T-helper 2 cell treated with Interferon-gamma antibody and Interleukin-4, amounts not matched to agents 5 μg/mL and 100 μg/mL, for 36 hours (primary cell): ENCODE data around the gene CACNA1C.

Experiments used
- DNase-seq: peaks from one replicate; pipeline ENCODE4 v3.0.0; 2021; ENCODE audit warnings: low spot score
- H3K27ac Mint-ChIP-seq: one replicate; pipeline ENCODE4 v1.8.0; 2021; ENCODE audit warnings: mild to moderate bottlenecking, mixed read lengths
- H3K27me3 Mint-ChIP-seq: one replicate; pipeline ENCODE4 v1.8.0; 2021; ENCODE audit warnings: low read depth, mixed read lengths
- H3K36me3 Mint-ChIP-seq: one replicate; pipeline ENCODE4 v1.8.0; 2021; ENCODE audit warnings: low read depth, mixed read lengths
- H3K4me1 Mint-ChIP-seq: one replicate; pipeline ENCODE4 v1.8.0; 2021; ENCODE audit warnings: low read depth, mixed read lengths
- H3K4me3 Mint-ChIP-seq: one replicate; pipeline ENCODE4 v1.8.0; 2022; ENCODE audit warnings: mild to moderate bottlenecking, moderate library complexity, mixed read lengths
- H3K9me3 Mint-ChIP-seq: one replicate; pipeline ENCODE4 v1.8.0; 2021; ENCODE audit warnings: mixed read lengths

CACNA1C gene

DNA sequence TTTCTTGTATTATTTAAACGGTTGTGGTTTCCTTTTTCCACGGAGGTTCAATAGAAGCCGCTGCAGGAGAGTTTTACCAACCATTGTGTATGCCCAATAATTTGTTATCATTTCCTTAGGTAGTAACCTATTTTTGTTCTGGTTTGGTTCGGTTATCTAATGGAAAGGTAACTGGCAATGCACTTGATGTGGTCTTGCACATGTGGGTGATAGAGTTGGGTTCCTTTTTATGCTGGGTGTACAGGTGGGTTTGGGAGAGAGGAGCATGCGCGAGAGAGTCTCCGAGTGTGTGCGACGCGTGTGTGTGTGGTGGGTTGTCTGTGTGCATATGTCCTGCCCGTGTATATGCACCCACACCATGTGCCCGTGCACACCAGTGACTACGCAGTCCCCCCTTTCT is 639.3 kb downstream of the CACNA1C start:
- Mint-ChIP-seq H3K27ac (peak overlapping the region; percentile 93), H3K4me1 (peaks cover 34% of the 10 kb centered on the region), H3K27me3 (peaks cover 7% of the 10 kb centered on the region), H3K4me3 (peak overlapping the region; percentile 86), H3K9me3 (no peaks in the 10 kb centered on the region), H3K36me3 (peaks cover 2% of the 10 kb centered on the region)
- DNase-seq, result no peak

DNA sequence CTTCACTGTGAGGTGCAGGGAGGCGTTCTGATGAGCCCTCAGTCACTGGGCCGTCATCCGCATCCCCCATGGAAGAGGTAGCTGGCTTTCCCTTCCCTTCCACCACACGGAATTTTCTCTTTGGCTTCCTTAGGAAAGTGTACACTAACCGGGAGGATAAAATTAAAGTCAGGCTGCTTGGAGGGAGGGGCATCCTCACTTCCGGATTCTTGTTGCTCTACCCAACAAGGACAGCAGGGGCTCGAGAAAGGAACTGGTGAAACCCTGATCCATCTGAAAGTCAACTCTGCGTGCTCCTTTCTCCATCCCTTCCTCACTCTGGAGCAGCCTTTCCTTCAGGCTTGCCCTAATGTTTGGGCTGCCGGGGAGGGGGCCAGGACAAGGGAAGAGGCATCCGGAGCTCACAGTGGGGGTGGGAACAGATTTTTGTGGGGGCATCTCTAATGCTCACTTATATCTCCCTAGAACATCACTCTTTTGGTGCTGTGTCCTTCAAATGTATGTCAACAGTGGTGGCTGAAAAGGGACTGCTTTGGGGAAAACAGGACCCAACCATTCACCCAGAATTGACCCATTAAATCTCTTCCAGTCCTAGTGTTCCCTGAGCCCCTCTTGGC is 640.6 kb downstream of the CACNA1C start:
- peaks cover 18% of the 10 kb centered on the region for H3K27me3 Mint-ChIP-seq

DNA sequence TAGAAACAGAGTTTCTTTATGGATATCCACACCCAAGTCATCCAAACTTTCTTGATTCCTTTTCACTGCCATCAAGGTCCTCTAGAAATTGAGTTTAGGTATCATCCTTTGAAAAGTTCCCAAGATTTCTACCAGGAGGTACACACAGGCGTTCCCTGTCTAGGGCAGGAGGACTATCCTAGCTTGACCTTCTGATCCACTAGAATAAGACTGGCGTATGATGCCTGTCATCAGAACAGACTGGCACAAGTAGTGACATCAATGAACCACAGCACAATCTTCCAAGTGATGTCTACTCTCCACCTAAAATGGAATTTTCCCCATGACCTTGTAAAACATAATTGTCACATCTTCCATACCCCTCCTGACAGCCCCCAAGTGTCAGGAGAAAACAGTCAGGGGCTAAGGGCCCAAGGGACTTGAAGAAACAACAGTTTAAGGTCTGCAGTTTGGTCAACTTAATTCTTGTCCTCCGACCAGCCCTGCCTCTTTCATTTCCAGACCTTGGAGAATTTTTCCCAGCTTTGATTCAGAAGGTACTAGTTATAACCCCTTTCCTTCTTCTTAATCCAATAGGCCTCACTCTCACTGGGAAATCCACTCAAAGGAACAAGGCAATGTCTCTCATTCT is 641.3 kb downstream of the CACNA1C start:
- no peak for DNase-seq
- no peaks in the 10 kb centered on the region for H3K9me3 Mint-ChIP-seq
- H3K27me3 Mint-ChIP-seq, result peaks cover 22% of the 10 kb centered on the region
- H3K4me1 Mint-ChIP-seq, result peaks cover 31% of the 10 kb centered on the region
- H3K4me3 Mint-ChIP-seq, result no peak overlapping the region
- peaks cover 2% of the 10 kb centered on the region for H3K36me3 Mint-ChIP-seq
- no peak overlapping the region for H3K27ac Mint-ChIP-seq

More for the DNA sequence above, 640.6 kb downstream of the CACNA1C start:
- Mint-ChIP-seq H3K4me3 (peak overlapping the region; percentile 72), H3K36me3 (peaks cover 2% of the 10 kb centered on the region), H3K27ac (peak overlapping the region; percentile 63), H3K4me1 (peaks cover 34% of the 10 kb centered on the region), H3K9me3 (no peaks in the 10 kb centered on the region)
- DNase-seq, result no peak

DNA sequence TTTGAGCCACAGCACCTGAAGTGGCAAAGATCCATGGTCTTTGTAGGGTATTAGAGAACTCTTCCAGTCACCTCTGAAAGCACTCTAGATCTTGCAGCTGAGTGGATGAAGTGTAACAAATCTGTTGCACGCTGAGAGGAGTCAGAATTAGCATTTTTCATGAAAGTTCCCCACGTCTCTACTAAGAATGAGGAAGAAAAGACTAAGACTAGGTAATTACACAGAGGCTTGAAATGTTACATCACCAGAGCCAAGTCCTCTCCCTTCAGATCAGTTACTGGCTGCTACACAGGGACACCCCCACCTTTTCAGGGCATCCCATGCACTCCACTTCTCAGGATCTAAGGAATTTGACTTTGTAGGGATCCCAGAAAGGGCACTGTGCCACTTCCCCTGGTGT is 643.3 kb downstream of the CACNA1C start:
- peaks cover 17% of the 10 kb centered on the region for H3K4me1 Mint-ChIP-seq
- H3K4me3 Mint-ChIP-seq, result no peak overlapping the region
- H3K9me3 Mint-ChIP-seq, result no peaks in the 10 kb centered on the region
- no peak for DNase-seq
- H3K36me3 Mint-ChIP-seq, result peaks cover 2% of the 10 kb centered on the region
- H3K27me3 Mint-ChIP-seq, result peaks cover 28% of the 10 kb centered on the region
- H3K27ac Mint-ChIP-seq, result no peak overlapping the region

DNA sequence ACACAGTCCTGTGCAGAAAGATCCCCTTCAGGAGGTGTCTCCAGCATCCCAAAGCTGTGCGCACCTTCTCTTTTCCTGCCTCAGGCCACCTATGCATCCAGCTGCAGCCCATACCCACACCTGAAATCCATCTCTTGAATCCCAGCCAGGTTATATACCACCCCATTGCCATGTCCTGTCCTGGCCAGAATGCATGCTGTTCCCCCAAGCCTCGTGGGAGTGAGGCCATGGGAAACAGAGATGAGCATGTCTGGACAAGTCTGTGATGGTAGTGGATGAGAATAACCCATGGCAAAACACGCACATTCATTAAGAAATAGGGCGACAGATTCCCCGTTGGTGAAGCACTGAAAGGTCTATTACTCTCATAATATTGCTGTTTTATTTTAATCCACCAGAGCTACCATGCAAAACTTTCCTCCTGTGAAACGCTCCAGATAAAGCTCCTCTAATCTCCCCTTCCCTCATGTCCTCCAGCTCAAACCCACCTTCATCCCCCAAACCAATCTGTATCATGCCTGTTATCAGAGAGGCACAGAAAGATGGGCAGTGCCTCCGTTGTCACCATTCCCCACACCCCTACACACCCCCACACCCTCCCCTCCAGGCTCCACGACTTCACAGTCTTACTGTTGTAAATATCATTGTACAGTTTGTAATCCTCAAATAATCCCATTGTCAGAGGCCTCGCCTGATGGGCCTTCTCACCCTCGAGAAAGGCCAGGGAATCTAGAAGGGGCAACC is 644.4 kb downstream of the CACNA1C start:
- H3K9me3 Mint-ChIP-seq, result no peaks in the 10 kb centered on the region
- peaks cover 33% of the 10 kb centered on the region for H3K27me3 Mint-ChIP-seq
- no peak for DNase-seq
- H3K4me3 Mint-ChIP-seq, result no peak overlapping the region
- H3K36me3 Mint-ChIP-seq, result peaks cover 2% of the 10 kb centered on the region
- H3K4me1 Mint-ChIP-seq, result peaks cover 12% of the 10 kb centered on the region
- no peak overlapping the region for H3K27ac Mint-ChIP-seq

DNA sequence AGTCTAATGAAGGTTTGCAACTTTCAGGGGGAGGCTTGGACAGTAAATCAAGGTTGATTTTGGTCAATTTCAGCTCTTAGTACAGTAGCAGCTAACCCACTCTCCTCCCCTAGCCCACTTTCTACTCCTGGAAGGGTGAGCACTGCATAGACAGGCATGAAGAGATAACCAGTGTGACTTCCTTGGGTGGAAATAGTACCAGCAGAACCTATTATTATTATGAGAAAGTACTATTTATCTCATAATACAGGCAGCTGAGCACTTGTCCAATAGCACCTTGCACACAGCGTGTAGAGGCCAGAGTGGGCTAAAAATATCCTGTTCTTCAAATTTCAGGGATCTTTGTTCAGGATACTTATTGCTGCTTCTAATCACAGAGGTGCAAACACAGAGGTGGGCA is 645.8 kb downstream of the CACNA1C start:
- no peak for DNase-seq
- no peak overlapping the region for H3K27ac Mint-ChIP-seq

DNA sequence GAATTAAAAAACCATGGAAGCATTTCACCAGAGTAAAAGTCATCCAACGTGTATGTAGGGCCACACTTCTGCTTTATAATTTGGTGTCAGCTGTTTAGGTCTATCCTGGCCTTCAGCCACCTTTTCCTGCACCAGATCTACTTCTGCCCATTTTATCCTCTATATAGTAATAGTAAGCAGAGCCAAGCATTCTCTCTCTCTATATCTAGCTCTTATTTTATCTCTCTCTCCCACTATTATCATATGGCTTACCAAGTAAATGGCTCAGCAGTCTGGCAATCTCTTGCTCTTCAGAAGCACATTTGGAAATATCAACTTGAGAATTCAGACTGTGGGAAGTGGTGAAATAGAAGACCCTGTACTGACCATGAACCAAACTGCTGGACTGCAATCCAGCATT is 657.9 kb downstream of the CACNA1C start:
- H3K36me3 Mint-ChIP-seq, result no peaks in the 10 kb centered on the region
- H3K4me1 Mint-ChIP-seq, result no peaks in the 10 kb centered on the region
- H3K9me3 Mint-ChIP-seq, result peaks cover 14% of the 10 kb centered on the region
- DNase-seq, result no peak
- H3K4me3 Mint-ChIP-seq, result no peak overlapping the region
- H3K27ac Mint-ChIP-seq, result no peak overlapping the region
- H3K27me3 Mint-ChIP-seq, result peaks cover 47% of the 10 kb centered on the region

More for the DNA sequence above, 645.8 kb downstream of the CACNA1C start:
- Mint-ChIP-seq H3K9me3 (no peaks in the 10 kb centered on the region), H3K4me1 (peaks cover 3% of the 10 kb centered on the region), H3K4me3 (no peak overlapping the region), H3K36me3 (peaks cover 2% of the 10 kb centered on the region), H3K27me3 (peaks cover 33% of the 10 kb centered on the region)

DNA sequence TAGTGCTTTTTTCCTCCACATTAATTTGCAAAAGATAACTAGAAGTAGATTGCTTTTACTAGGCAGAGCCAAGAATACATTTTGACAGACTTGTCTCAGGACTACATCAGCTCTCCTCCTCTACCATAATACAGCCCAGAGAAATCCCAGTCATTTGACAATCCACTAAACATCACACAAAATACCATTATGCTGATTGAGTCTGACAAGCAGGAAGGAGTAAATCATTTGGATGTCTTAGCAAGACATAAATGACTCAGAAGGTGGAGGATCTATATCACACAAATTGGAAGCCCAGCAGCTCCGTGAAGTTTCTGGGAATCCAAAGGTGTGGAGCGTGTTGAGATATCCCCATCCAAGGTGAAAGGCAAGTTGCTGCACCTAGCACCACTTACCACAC is 666.6 kb downstream of the CACNA1C start:
- DNase-seq, result no peak
- Mint-ChIP-seq H3K36me3 (no peaks in the 10 kb centered on the region), H3K27ac (no peak overlapping the region), H3K4me3 (no peak overlapping the region), H3K4me1 (no peaks in the 10 kb centered on the region), H3K9me3 (no peaks in the 10 kb centered on the region), H3K27me3 (peaks cover 24% of the 10 kb centered on the region)

DNA sequence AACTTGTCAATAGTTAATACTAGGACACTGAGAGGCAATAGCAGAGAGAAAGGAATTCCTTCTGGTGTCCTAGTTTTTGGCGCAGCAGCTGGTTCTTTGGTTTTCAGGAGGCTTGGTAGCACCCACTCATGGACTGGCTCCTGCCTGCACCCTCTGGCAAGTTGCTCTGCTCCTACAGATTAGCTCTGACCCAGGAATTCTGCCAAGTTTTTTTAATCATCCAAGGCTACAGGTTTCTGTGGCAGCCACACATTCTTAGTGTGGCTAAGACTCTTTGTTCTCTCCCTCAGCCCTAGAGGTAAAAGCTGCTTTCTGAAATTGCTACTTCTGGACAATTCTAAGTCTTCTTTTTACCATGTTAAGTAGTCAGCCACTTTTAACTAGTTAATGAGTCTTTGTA is 670.0 kb downstream of the CACNA1C start:
- Mint-ChIP-seq H3K9me3 (no peaks in the 10 kb centered on the region), H3K27me3 (peaks cover 18% of the 10 kb centered on the region), H3K36me3 (no peaks in the 10 kb centered on the region), H3K4me1 (no peaks in the 10 kb centered on the region), H3K4me3 (no peak overlapping the region), H3K27ac (no peak overlapping the region)
- no peak for DNase-seq

DNA sequence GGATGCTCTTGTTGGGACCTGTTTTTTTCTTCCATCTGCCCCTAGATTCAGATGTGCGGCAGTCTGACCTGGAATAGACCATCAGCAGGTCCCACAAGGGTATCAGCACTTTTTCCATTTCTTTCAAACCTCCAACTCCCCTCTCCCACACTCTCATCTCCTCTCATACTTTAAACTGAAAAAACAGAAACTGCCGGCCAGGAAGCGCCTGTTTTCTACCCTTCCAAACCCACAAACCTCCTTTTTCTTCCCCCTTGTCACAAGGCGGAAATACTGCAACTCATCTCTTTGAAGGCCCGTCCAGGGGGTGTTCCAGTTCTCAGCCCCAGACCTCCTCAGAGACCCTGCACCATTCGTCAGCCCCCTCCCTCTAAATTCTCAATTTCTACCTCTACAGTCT is 679.5 kb downstream of the CACNA1C start:
- no peak for DNase-seq
- peak overlapping the region; percentile 56 for H3K4me3 Mint-ChIP-seq
- no peaks in the 10 kb centered on the region for H3K36me3 Mint-ChIP-seq
- H3K27ac Mint-ChIP-seq, result peak overlapping the region; percentile 62
- peaks cover 40% of the 10 kb centered on the region for H3K27me3 Mint-ChIP-seq
- H3K4me1 Mint-ChIP-seq, result peaks cover 17% of the 10 kb centered on the region
- H3K9me3 Mint-ChIP-seq, result no peaks in the 10 kb centered on the region

DNA sequence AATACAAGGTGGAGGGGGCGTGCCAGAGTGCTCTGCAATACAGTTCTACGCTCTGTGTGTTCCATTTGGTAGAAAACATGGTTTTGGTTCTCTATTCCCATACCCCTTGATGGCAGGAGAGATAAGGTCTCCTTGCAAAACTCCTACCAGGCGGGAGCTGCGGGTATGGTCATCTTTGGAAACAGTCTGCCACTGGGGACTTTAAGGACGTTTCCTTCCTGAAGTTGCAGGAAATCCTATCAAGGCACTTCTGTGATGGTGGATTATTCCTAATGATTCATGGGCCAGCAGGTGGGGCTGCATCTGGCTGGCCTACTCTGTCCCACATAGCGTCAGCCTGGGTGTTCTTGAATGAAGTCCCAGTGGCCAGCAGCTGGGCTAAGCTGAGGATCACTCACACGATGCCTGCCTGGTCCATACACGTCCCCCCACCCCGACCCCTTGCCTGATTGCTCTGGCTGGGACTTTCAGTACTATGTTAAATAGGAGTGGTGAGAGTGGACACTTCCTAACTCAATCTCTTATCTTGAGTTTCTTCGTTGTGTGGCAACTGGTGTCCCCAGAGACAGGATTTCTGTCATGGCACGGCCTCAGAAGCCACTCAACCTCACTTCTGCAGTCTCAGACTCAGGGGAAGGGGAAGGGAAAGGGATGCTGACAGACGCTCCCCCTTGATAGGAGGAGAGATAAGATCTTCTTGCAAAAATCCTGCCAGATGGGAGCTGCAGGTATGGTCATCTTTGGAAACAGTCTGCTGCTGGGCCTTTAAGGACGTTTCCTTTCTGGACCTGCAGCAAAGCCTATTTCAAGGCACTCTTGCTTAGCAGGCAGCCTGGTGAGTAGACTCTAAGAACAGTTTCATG is 680.9 kb downstream of the CACNA1C start:
- no peak for DNase-seq
- peaks cover 29% of the 10 kb centered on the region for H3K27me3 Mint-ChIP-seq
- no peaks in the 10 kb centered on the region for H3K36me3 Mint-ChIP-seq
- no peaks in the 10 kb centered on the region for H3K9me3 Mint-ChIP-seq
- no peak overlapping the region for H3K4me3 Mint-ChIP-seq
- peaks cover 17% of the 10 kb centered on the region for H3K4me1 Mint-ChIP-seq
- H3K27ac Mint-ChIP-seq, result no peak overlapping the region

DNA sequence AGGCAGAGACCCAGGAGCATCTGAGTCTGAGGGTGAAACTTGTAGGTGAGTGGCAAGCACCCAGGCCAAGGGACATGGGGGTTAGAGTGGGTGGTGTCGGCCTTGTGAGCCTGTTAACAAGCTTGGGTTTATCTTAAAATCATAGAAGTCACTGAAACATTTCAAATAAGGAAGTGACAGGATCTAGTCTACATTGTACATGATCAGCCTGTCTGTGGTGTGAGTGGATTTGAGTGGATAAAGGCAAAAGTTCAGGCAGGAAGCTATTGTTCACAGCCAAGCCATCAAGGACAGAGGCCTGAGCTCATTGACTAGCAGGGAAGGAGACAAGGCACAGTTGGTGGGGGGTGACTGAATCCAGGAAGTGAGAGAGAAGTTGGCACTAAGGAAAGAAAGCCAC is 682.6 kb downstream of the CACNA1C start:
- H3K36me3 Mint-ChIP-seq, result no peaks in the 10 kb centered on the region
- no peak for DNase-seq
- peaks cover 17% of the 10 kb centered on the region for H3K27me3 Mint-ChIP-seq
- H3K27ac Mint-ChIP-seq, result no peak overlapping the region
- peaks cover 17% of the 10 kb centered on the region for H3K4me1 Mint-ChIP-seq
- no peak overlapping the region for H3K4me3 Mint-ChIP-seq
- H3K9me3 Mint-ChIP-seq, result no peaks in the 10 kb centered on the region

DNA sequence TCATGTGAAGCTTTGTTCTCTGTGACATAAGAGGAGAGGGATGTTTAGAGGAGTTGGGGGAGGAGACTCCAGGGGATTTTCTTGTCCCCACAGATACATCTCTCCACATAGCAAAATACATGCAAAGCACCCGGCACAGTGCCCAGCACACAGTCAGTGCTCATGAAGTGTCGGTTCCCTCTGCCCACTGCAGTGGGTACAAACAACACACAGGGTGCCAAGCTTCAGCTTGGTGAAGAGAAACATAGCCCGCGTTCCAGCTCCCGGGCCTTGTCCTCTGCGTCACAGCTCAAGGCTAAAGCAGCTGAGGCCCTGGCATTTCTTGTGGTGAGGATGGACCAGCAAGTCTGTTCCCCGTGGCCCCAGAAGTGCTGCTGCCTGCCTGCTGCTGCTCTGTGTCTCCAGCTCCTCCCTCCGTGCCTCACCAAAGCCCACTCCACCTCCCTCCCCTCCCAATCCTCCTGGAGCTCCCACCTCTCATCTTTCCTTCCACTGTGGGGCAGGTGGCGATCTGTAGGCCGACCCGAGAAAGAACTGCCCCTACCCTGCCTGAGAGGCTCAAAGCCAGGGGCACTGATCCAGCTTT is 685.0 kb downstream of the CACNA1C start:
- H3K4me1 Mint-ChIP-seq, result peaks cover 7% of the 10 kb centered on the region
- no peaks in the 10 kb centered on the region for H3K9me3 Mint-ChIP-seq
- H3K4me3 Mint-ChIP-seq, result no peak overlapping the region
- H3K27ac Mint-ChIP-seq, result no peak overlapping the region
- H3K27me3 Mint-ChIP-seq, result peaks cover 8% of the 10 kb centered on the region
- no peak for DNase-seq
- H3K36me3 Mint-ChIP-seq, result no peaks in the 10 kb centered on the region
